Loucy (cell line): Measurements from ENCODE around the gene IGF1R.

Experiments used
- H2AFZ ChIP-seq: fragments of 200-600 bp; sonication (generic); 2 replicates; pipeline ENCODE4 v1.6.0; 2016; ENCODE audit warnings: antibody characterized with exemption, mild to moderate bottlenecking, low read length, moderate library complexity
- H3F3A ChIP-seq: fragments of 200-600 bp; 2 replicates; pipeline ENCODE4 v1.6.0; 2016; ENCODE audit warnings: antibody characterized with exemption, low read depth, mild to moderate bottlenecking
- H3K27me3 ChIP-seq: fragments of 200-600 bp; sonication (generic); 2 replicates; pipeline ENCODE4 v1.6.1; 2014; ENCODE audit warnings: low read length, mild to moderate bottlenecking; ENCODE audit not compliant: insufficient read depth, poor library complexity, severe bottlenecking
- H3K36me3 ChIP-seq: fragments of 200-600 bp; sonication (generic); 2 replicates; pipeline ENCODE4 v1.6.1; 2016; ENCODE audit warnings: low read length; ENCODE audit not compliant: insufficient read depth
- H3K4me1 ChIP-seq: fragments of 200-600 bp; sonication (generic); 2 replicates; pipeline ENCODE4 v1.5.1; 2014; ENCODE audit warnings: low read length, mild to moderate bottlenecking; ENCODE audit not compliant: insufficient read depth, poor library complexity, severe bottlenecking
- H3K4me2 ChIP-seq: fragments of 200-600 bp; sonication (generic); 2 replicates; pipeline ENCODE4 v1.6.0; 2014; ENCODE audit warnings: antibody characterized with exemption, low read length, low read depth, mild to moderate bottlenecking; ENCODE audit not compliant: poor library complexity, severe bottlenecking
- H3K4me3 ChIP-seq: fragments of 200-600 bp; sonication (generic); 2 replicates; pipeline ENCODE4 v1.5.1; 2014; ENCODE audit warnings: low read length, mild to moderate bottlenecking, mixed read lengths; ENCODE audit not compliant: poor library complexity, severe bottlenecking
- H3K79me2 ChIP-seq: fragments of 200-600 bp; sonication (generic); 2 replicates; pipeline ENCODE4 v1.6.1; 2014; ENCODE audit warnings: low read length; ENCODE audit not compliant: insufficient read depth
- H3K9ac ChIP-seq: fragments of 200-600 bp; sonication (generic); 2 replicates; pipeline ENCODE4 v1.6.0; 2014; ENCODE audit warnings: mild to moderate bottlenecking, low read depth, low read length, moderate library complexity; ENCODE audit not compliant: poor library complexity, severe bottlenecking
- H3K9me2 ChIP-seq: fragments of 200-600 bp; sonication (generic); replicated peaks from 2 replicates; pipeline ENCODE4 v1.6.1; 2016; ENCODE audit warnings: low read depth, low read length, mixed read lengths
- H3K9me3 ChIP-seq: fragments of 200-600 bp; sonication (generic); 2 replicates; pipeline ENCODE4 v1.6.1; 2014; ENCODE audit warnings: mild to moderate bottlenecking, antibody characterized with exemption, low read length, low read depth; ENCODE audit not compliant: insufficient read depth
- H4K20me1 ChIP-seq: fragments of 200-600 bp; sonication (generic); 2 replicates; pipeline ENCODE4 v1.6.0; 2014; ENCODE audit warnings: antibody characterized with exemption, low read length, mild to moderate bottlenecking; ENCODE audit not compliant: insufficient read depth, poor library complexity, severe bottlenecking
- CTCF ChIP-seq: fragments of 200-600 bp; sonication (generic); conservative IDR thresholded peaks from 2 replicates; pipeline ENCODE4 v1.5.1; 2014; ENCODE audit warnings: mild to moderate bottlenecking, antibody characterized with exemption, low read length
- EZH2phosphoT487 ChIP-seq: fragments of 200-600 bp; IDR thresholded peaks from 2 replicates; pipeline ENCODE4 v1.6.1; 2018; ENCODE audit warnings: antibody characterized with exemption, mild to moderate bottlenecking, moderate library complexity, borderline replicate concordance

The IGF1R gene

GRCh38 chr15:98838387-98839259, 190.3 kb downstream of the IGF1R start:
- Histone ChIP-seq H3K9me2 (no peaks in the 10 kb centered on the region), H2AFZ (no peak overlapping the region), H3K4me1 (peaks cover 10% of the 10 kb centered on the region), H3K4me2 (no peak overlapping the region), H3K27me3 (no peaks in the 10 kb centered on the region), H3K4me3 (no peak overlapping the region), H4K20me1 (no peaks in the 10 kb centered on the region), H3K36me3 (no peaks in the 10 kb centered on the region), H3K79me2 (peaks cover 24% of the 10 kb centered on the region; the same call in 1 of the 2 replicates), H3K9ac (no peak overlapping the region), H3K9me3 (no peaks in the 10 kb centered on the region), H3F3A (no peaks in the 10 kb centered on the region)
- TF ChIP-seq EZH2phosphoT487: no peak
- no peak for TF ChIP-seq CTCF

- no peaks in the 10 kb centered on the region for H3K36me3 ChIP-seq
- no peaks in the 10 kb centered on the region for H3K9me2 ChIP-seq
- H3K4me1 ChIP-seq: peaks cover 24% of the 10 kb centered on the region
- H2AFZ ChIP-seq: no peak overlapping the region
- peaks cover 31% of the 10 kb centered on the region; the same call in 1 of the 2 replicates for H3K79me2 ChIP-seq
- H4K20me1 ChIP-seq: no peaks in the 10 kb centered on the region
- TF ChIP-seq EZH2phosphoT487: no peak
- TF ChIP-seq CTCF: no peak
- no peaks in the 10 kb centered on the region for H3K9me3 ChIP-seq
- H3F3A ChIP-seq: no peaks in the 10 kb centered on the region; the same call in 1 of the 2 replicates
- H3K4me2 ChIP-seq: no peak overlapping the region
- no peak overlapping the region for H3K9ac ChIP-seq
- no peak overlapping the region for H3K4me3 ChIP-seq
- no peaks in the 10 kb centered on the region for H3K27me3 ChIP-seq
Observed at GRCh38 chr15:98840053-98840452, 191.7 kb downstream of the IGF1R start.

- Histone ChIP-seq H3K36me3 (no peaks in the 10 kb centered on the region), H3K79me2 (peaks cover 41% of the 10 kb centered on the region; the same call in 1 of the 2 replicates), H3K9me2 (no peaks in the 10 kb centered on the region), H3K27me3 (no peaks in the 10 kb centered on the region), H3K4me1 (peaks cover 30% of the 10 kb centered on the region), H3F3A (no peaks in the 10 kb centered on the region; the same call in 1 of the 2 replicates), H3K9ac (no peak overlapping the region), H4K20me1 (no peaks in the 10 kb centered on the region), H2AFZ (no peak overlapping the region), H3K9me3 (no peaks in the 10 kb centered on the region), H3K4me3 (no peak overlapping the region), H3K4me2 (no peak overlapping the region)
- no peak for TF ChIP-seq EZH2phosphoT487
- TF ChIP-seq CTCF: no peak
Observed at GRCh38 chr15:98841419-98841970, 193.2 kb downstream of the IGF1R start.
